Esophagus muscularis mucosa (tissue), 4 donors: ENCODE measurements around the gene MICB. TPM values are rescaled to one million over a fixed set of nuclear protein-coding genes. Genes with fewer than 3 reads are reported as not detected.
"Not testable (repeated sequence)": the region's sequence is repeated elsewhere in the genome, so short reads cannot be mapped to it uniquely, and the experiment has no call there.

Experiments used
- DNase-seq: peaks from one replicate; pipeline ENCODE4 v3.0.0-alpha.2; 2017; ENCODE audit errors: extremely low spot score
- H3K27ac ChIP-seq, 4 donors: fragments of 200-600 bp; sonication (generic); replicated peaks in 1 of 4; 1 replicate in 3 of 4; 2 replicates in 1 of 4; pipeline ENCODE4 v1.5.1; 2016 to 2019; ENCODE audit warnings: mild to moderate bottlenecking in 1 of 4
- H3K27me3 ChIP-seq, 4 donors: fragments of 200-600 bp; sonication (generic); one replicate each; pipeline versions ENCODE4 v1.5.1 to v1.6.0; 2016 to 2019
- H3K36me3 ChIP-seq, 4 donors: fragments of 200-600 bp; sonication (generic); one replicate each; pipeline ENCODE4 v1.5.1; 2016 to 2019
- H3K4me1 ChIP-seq, 4 donors: fragments of 200-600 bp; sonication (generic); one replicate each; pipeline ENCODE4 v1.5.1; 2016 to 2019
- H3K4me3 ChIP-seq, 4 donors: fragments of 200-600 bp; sonication (generic); 1 replicate in 2 of 4; 2 replicates in 2 of 4; pipeline ENCODE4 v1.5.1; 2016 to 2019; ENCODE audit warnings: mild to moderate bottlenecking in 4 of 4, moderate library complexity in 1 of 4
- H3K9me3 ChIP-seq, 4 donors: fragments of 200-600 bp; sonication (generic); 1 replicate in 3 of 4; 2 replicates in 1 of 4; pipeline ENCODE4 v1.5.1; 2016 to 2019
- EP300 ChIP-seq: sonication (generic); formaldehyde crosslinking; IDR thresholded peaks from one replicate; pipeline ENCODE4 v1.6.1; 2017; ENCODE audit warnings: antibody characterized with exemption
- POLR2A ChIP-seq: fragments of 450-650 bp; IDR thresholded peaks from one replicate; pipeline ENCODE4 v1.6.1; 2017; ENCODE audit warnings: antibody characterized with exemption, moderate library complexity, mild to moderate bottlenecking, low read depth
- POLR2AphosphoS5 ChIP-seq, 2 donors: sonication (generic); formaldehyde crosslinking; IDR thresholded peaks; one replicate each; pipeline ENCODE4 v1.6.1; 2017; ENCODE audit warnings: antibody characterized with exemption in 2 of 2
- WGBS: methylation state at CpG from one replicate; pipeline ENCODE4 v1.1.5; 2018; 5-methylcytosine and 5-hydroxymethylcytosine counted together
- intact Hi-C: fragments of 100-400 bp; cut with DNase I; formaldehyde crosslinking; loops from one replicate; pipeline ENCODE4 v1.15.1; 2023
- total RNA-seq, 4 donors: library from RNA; depleted of rRNA; stranded (reverse); fragments of >200 nt; gene quantifications; one replicate each; pipeline versions ENCODE4 v1.1.0 to v1.2.1, GENCODE V29; 2016
- TF ChIP-seq, protein P1 (sequence below), 3 experiments: fragments of 200-600 bp in 2 of 3; fragments of 450-650 bp in 1 of 3; sonication (generic) in 2 of 3; IDR thresholded peaks; one replicate each; pipeline ENCODE4 v1.5.1; 2017 to 2019; ENCODE audit warnings: antibody characterized with exemption in 3 of 3, mild to moderate bottlenecking in 2 of 3, moderate library complexity in 1 of 3

Gene MICB
- total RNA-seq, 4 donors from 2014 or later: 0.46 to 2.9 (median 1.7) TPM

DNA sequence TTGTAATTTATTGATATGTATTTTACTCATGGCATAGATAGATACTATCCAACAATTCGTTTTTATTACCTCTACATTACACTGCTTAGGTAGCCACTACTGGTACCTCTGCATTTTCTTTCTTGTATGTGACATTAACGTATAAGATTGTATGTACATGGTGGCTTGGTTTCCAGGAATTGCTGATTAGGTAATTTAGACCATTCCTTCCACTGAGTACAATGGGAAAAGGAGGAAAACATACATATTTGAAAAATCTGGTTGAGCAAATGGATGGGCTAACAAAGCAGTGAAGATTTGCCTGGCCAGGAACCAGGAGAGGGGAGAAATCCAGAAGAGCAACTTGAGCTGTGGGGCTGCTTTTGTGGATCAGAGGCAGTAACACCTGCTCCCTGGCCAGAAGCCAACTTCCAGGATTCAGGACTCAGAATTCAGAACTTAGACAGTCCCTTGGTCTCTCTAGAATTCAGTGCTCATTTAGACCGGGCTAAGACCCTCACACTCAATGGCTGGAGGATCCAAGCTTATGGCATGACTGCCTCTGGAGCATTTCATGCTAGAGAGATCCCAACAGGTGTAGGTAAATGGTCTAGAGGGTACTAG lies 17.9 kb upstream of the MICB start:
- intact Hi-C loops: no loop called here
- H3K4me1 ChIP-seq: no peaks in the 10 kb centered on the region
- H3K27ac ChIP-seq: no peak overlapping the region
- no peaks in the 10 kb centered on the region for H3K36me3 ChIP-seq
- no peak overlapping the region for H3K4me3 ChIP-seq
- 54% methylated on average over 3 of the region's 3 CpGs for WGBS
- TF ChIP-seq POLR2AphosphoS5 (IDR thresholded peaks at IDR 0.05) (no peak), EP300 (no peak), POLR2A (no peak)
- TF ChIP-seq, protein P1, sequence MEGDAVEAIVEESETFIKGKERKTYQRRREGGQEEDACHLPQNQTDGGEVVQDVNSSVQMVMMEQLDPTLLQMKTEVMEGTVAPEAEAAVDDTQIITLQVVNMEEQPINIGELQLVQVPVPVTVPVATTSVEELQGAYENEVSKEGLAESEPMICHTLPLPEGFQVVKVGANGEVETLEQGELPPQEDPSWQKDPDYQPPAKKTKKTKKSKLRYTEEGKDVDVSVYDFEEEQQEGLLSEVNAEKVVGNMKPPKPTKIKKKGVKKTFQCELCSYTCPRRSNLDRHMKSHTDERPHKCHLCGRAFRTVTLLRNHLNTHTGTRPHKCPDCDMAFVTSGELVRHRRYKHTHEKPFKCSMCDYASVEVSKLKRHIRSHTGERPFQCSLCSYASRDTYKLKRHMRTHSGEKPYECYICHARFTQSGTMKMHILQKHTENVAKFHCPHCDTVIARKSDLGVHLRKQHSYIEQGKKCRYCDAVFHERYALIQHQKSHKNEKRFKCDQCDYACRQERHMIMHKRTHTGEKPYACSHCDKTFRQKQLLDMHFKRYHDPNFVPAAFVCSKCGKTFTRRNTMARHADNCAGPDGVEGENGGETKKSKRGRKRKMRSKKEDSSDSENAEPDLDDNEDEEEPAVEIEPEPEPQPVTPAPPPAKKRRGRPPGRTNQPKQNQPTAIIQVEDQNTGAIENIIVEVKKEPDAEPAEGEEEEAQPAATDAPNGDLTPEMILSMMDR (IDR thresholded peaks at IDR 0.05): no peak
- no peaks in the 10 kb centered on the region for H3K9me3 ChIP-seq
- DNase-seq: peak; percentile 45
- peaks cover 0 to 17% (median 2%) of the 10 kb centered on the region in 4 donors for H3K27me3 ChIP-seq

DNA sequence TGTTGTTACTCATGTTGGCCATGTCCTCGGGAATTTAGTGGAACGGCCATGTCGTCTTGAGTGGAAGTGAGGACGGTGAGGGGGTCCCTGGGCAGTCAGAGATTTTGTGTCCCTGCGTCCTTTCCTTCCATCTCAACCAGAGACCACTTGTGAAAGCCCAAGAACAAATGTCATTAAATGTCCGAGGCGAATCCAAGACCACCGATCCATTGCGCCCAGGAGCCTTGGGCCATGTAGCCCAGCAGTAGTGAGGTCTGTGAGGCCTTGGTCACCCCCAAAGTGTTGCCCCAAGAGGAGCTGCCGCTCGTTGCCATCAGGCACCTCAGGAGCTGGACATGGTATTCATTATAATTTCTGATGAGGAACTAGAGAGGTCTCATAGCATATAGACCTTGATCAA lies 17.4 kb upstream of the MICB start:
- H3K4me3 ChIP-seq: no peak overlapping the region
- H3K4me1 ChIP-seq: no peaks in the 10 kb centered on the region
- no peaks in the 10 kb centered on the region for H3K9me3 ChIP-seq
- H3K27me3 ChIP-seq: peaks cover 0 to 17% (median 2%) of the 10 kb centered on the region in 4 donors
- TF ChIP-seq, protein P1 (IDR thresholded peaks at IDR 0.05): no peak
- no peak for TF ChIP-seq EP300
- no peak for TF ChIP-seq POLR2A
- no peak for TF ChIP-seq POLR2AphosphoS5 (IDR thresholded peaks at IDR 0.05)
- intact Hi-C loops: no loop called here
- H3K27ac ChIP-seq: no peak overlapping the region
- no peaks in the 10 kb centered on the region for H3K36me3 ChIP-seq
- peak; percentile 64 for DNase-seq
- 89% methylated on average over 11 of the region's 11 CpGs for WGBS

DNA sequence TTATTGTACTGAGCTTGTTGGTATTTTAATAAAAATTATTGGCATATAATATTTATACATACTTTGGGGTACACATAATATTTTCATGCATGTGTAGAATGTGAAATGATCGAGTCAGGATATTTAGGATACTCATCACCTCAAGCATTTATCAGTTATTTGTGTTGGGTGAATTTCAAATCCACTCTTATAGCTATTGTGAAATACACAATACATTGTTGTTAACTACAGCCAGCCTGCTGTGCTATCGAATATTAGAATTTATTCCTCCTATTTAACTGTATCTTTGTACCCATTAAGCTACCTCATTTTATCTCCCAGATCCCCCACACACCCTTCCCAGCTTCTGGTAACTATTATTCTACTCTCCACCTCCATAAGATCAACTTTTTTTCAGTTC lies 14.6 kb upstream of the MICB start:
- H3K27ac ChIP-seq: no peak overlapping the region
- no peaks in the 10 kb centered on the region for H3K9me3 ChIP-seq
- 56% methylated on average over 2 of the region's 2 CpGs for WGBS
- no peaks in the 10 kb centered on the region for H3K36me3 ChIP-seq
- TF ChIP-seq POLR2A: no peak
- no peak for TF ChIP-seq POLR2AphosphoS5 (IDR thresholded peaks at IDR 0.05)
- no peak for TF ChIP-seq EP300
- TF ChIP-seq, protein P1 (IDR thresholded peaks at IDR 0.05): no peak
- no peaks in the 10 kb centered on the region for H3K4me1 ChIP-seq
- H3K4me3 ChIP-seq: no peak overlapping the region
- intact Hi-C loops: no loop called here
- DNase-seq: no peak
- peaks cover 0 to 13% (median under 1%) of the 10 kb centered on the region in 4 donors for H3K27me3 ChIP-seq

DNA sequence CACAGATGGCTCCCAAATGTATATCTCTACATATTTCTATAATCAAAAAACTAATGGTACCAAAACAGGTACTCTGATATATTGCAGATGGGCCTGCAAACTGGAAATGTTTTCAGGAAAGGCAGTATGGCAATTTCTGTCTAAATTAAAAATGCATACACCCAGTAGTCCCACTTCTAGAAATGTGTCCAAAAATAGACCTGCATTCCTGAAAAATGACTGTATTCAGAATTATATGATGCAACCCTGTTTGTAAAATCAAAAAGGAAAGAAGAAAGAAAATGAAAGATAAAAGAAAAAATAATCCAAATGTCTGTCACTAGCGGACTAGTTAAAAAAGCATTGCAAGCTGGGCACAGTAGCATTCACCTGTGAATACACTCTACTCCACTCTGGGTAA lies 12.9 kb upstream of the MICB start:
- Histone ChIP-seq H3K27ac (no peak overlapping the region), H3K27me3 (peaks cover 0 to 12% (median 0%) of the 10 kb centered on the region in 4 donors), H3K4me3 (no peak overlapping the region), H3K36me3 (no peaks in the 10 kb centered on the region), H3K9me3 (no peaks in the 10 kb centered on the region), H3K4me1 (no peaks in the 10 kb centered on the region)
- 83% methylated on average over 1 of the region's 1 CpG for WGBS
- DNase-seq: no peak
- intact Hi-C loops: no loop called here
- TF ChIP-seq POLR2A (no peak), EP300 (no peak), POLR2AphosphoS5 (IDR thresholded peaks at IDR 0.05) (no peak)
- TF ChIP-seq, protein P1 (IDR thresholded peaks at IDR 0.05): no peak

DNA sequence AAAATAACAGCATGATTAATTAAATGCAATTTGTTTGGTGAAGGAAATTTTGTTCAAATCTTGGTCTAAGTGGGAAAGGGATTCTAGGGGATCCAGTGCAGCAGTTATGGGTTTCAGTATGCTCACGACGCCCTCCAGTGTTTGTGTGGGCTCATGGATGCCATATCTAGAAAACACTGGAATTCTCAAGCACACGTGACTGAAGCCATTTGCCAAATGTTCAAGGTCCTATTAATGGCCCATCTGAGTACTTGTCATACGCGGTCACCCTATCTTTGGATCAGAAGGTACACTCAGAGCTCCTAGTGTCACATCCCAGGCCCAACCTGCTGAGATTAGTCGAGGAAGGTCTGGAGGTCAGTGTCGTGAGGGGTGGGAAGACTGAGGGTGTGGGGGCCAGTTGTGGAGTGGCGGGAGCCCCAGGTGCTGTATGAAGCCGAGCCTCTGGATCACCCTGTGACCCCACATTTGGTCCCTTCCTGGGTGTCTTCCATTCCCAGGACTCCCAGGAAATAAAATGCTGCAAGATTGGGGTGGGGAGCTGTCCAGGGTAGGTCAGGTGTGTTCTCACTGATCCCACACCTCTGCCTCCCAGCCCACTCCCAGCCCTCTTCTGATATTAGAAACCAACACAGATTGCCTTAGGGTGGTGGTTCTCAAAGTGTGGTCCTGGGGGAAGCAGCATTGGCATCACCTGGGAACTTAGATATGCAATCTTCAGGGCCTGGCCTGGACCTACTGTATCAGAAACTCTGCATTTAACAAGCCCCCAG lies 11.7 kb upstream of the MICB start:
- no CpG with 5 or more reads among the region's 9 CpGs for WGBS
- H3K27ac ChIP-seq, H3K36me3 ChIP-seq, intact Hi-C loops, H3K4me3 ChIP-seq, H3K4me1 ChIP-seq, H3K9me3 ChIP-seq, DNase-seq: not testable (repeated sequence)
- H3K27me3 ChIP-seq: peaks cover 0 to 12% (median 0%) of the 10 kb centered on the region in 4 donors

DNA sequence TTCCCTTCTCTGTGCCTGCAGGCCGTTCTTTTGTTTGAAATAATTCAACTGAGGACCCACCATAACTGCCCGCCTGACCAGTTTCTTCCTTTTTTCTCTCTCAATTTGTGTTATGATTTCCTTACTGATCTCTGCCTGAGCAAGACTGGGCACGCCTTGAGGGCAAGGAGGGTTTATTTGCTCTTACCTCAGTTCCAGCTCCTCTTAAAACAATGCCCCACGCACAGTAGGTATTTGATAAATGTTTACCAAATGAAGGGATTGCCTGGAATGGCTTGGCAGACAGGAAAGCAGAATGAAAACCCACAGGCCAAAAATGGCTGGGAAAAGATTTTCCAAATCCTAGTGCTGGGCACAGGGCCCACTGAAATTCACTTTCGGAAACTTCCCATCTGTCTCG lies 10.3 kb upstream of the MICB start:
- WGBS: 75% methylated on average over 6 of the region's 6 CpGs
- not testable (repeated sequence) for H3K27ac ChIP-seq

More for the DNA sequence above, 10.3 kb upstream of the MICB start:
- H3K9me3 ChIP-seq, H3K36me3 ChIP-seq, intact Hi-C loops, DNase-seq, H3K4me1 ChIP-seq, H3K4me3 ChIP-seq: not testable (repeated sequence)
- peaks cover 0 to 19% (median 3%) of the 10 kb centered on the region in 4 donors for H3K27me3 ChIP-seq
